CD4-positive, alpha-beta T cell (primary cell): ENCODE results near the gene FGF8. TPM values are rescaled to one million over a fixed set of nuclear protein-coding genes. Genes with fewer than 3 reads are reported as not detected.

Experiments
- ATAC-seq: fragments of 200-7000 bp; cut with Tn5 transposase; one replicate; pipeline ENCODE4 v1.10.0; 2022; ENCODE audit warnings: mild to moderate bottlenecking; ENCODE audit not compliant: poor library complexity
- CTCF ChIA-PET: fragments of 350-600 bp; sonication (Branson Sonifier 250); formaldehyde crosslinking; loops from one replicate; lab custom pipeline; 2021; ENCODE audit warnings: antibody characterized with exemption, inconsistent platforms; lab: Charles Lee
- POLR2A ChIA-PET: fragments of 350-600 bp; sonication (Branson Sonifier 250); formaldehyde crosslinking; loops from one replicate; lab custom pipeline; 2021; ENCODE audit warnings: antibody characterized with exemption, inconsistent platforms; lab: Charles Lee
- DNase-seq, 14 experiments: peaks; one replicate each; pipeline ENCODE4 v3.0.0-alpha.2; 2013 to 2020; ENCODE audit warnings: mixed read lengths in 2 of 14
- H3K27ac ChIP-seq, 2 donors: one replicate each; pipeline versions ENCODE4 v1.5.1 to v1.7.0; 2013; ENCODE audit warnings: low read length in 2 of 2, low read depth in 1 of 2, mild to moderate bottlenecking in 1 of 2
- H3K27me3 ChIP-seq, 2 experiments: 1 replicate in 1 of 2; 2 replicates in 1 of 2; pipeline versions ENCODE4 v1.6.1 to v1.7.0; 2013; ENCODE audit warnings: low read length in 2 of 2, control low read depth in 1 of 2, mild to moderate bottlenecking in 1 of 2, moderate library complexity in 1 of 2; ENCODE audit not compliant: insufficient read depth in 2 of 2, control insufficient read depth in 1 of 2
- H3K36me3 ChIP-seq: one replicate; pipeline ENCODE4 v1.6.1; 2013; ENCODE audit warnings: low read length, control low read depth; ENCODE audit not compliant: insufficient read depth
- H3K4me1 ChIP-seq: one replicate; pipeline ENCODE4 v1.6.1; 2013; ENCODE audit warnings: low read length, control low read depth; ENCODE audit not compliant: insufficient read depth
- H3K4me3 ChIP-seq: one replicate; pipeline ENCODE4 v1.5.1; 2013; ENCODE audit warnings: mild to moderate bottlenecking, low read length, moderate library complexity
- H3K9me3 ChIP-seq, 2 experiments: 1 replicate in 1 of 2; 2 replicates in 1 of 2; pipeline versions ENCODE4 v1.6.1 to v1.7.0; 2013; ENCODE audit warnings: low read length in 2 of 2, mild to moderate bottlenecking in 2 of 2, control low read depth in 1 of 2, moderate library complexity in 1 of 2; ENCODE audit not compliant: control insufficient read depth in 1 of 2, insufficient read depth in 1 of 2
- H3K27ac Mint-ChIP-seq: one replicate; pipeline ENCODE4 v1.8.0; 2020; ENCODE audit warnings: mixed read lengths
- H3K27me3 Mint-ChIP-seq: one replicate; pipeline ENCODE4 v1.8.0; 2021; ENCODE audit warnings: mixed read lengths
- H3K36me3 Mint-ChIP-seq: one replicate; pipeline ENCODE4 v1.8.0; 2021; ENCODE audit warnings: low read depth, mixed read lengths
- H3K4me1 Mint-ChIP-seq: one replicate; pipeline ENCODE4 v1.8.0; 2021; ENCODE audit warnings: low read depth, mixed read lengths
- H3K4me3 Mint-ChIP-seq: one replicate; pipeline ENCODE4 v1.8.0; 2020; ENCODE audit warnings: mild to moderate bottlenecking, mixed read lengths
- H3K9me3 Mint-ChIP-seq: one replicate; pipeline ENCODE4 v1.8.0; 2020; ENCODE audit warnings: mixed read lengths
- CTCF ChIP-seq: fragments of 200-600 bp; IDR thresholded peaks from one replicate; pipeline ENCODE4 v1.8.0; 2022; ENCODE audit warnings: antibody characterized with exemption, mild to moderate bottlenecking
- intact Hi-C, 2 experiments: fragments of 100-400 bp; cut with DNase I in 1 of 2; cut with micrococcal nuclease in 1 of 2; formaldehyde crosslinking; loops; one replicate each; pipeline versions ENCODE4 v1.15.1 to v1.9.0; 2023 to 2025; cut with DNase I, micrococcal nuclease
- total RNA-seq, 174 experiments: library from RNA in 2 of 174; stranded (reverse) in 2 of 174; gene quantifications; one replicate each; pipeline ENCODE4 v1.2.3 and lab custom pipeline; 2021 to 2026

Gene FGF8
- total RNA-seq, 2 experiments from 2014 or later, result not detected

- Mint-ChIP-seq H3K27ac (no peak overlapping the region), H3K4me1 (no peaks in the 10 kb centered on the region), H3K36me3 (no peaks in the 10 kb centered on the region), H3K9me3 (no peaks in the 10 kb centered on the region), H3K4me3 (no peak overlapping the region), H3K27me3 (peaks cover 25% of the 10 kb centered on the region)
- no peak for TF ChIP-seq CTCF
- Histone ChIP-seq H3K4me3 (no peak overlapping the region), H3K27ac (no peak overlapping the region), H3K4me1 (no peaks in the 10 kb centered on the region), H3K27me3 (peaks cover 0 to 2% of the 10 kb centered on the region in 2 experiments), H3K36me3 (no peaks in the 10 kb centered on the region), H3K9me3 (no peaks in the 10 kb centered on the region)
- POLR2A ChIA-PET, result no interaction called here
- DNase-seq (no peak), ATAC-seq (no peak)
- intact Hi-C loops, result no loop called here
- CTCF ChIA-PET, result interaction anchor here (1.7 kb wide), 1 partner anchor 9 kb away, joined by 3 read pairs; no protein-coding TSS in a partner anchor
Observed at GRCh38 chr10:101752241-101752640, 23.7 kb downstream of the FGF8 start.

GRCh38 chr10:101749047-101750016 is 26.6 kb downstream of the FGF8 start:
- Histone ChIP-seq H3K4me1 (no peaks in the 10 kb centered on the region), H3K27me3 (peaks cover 0 to 2% of the 10 kb centered on the region in 2 experiments), H3K27ac (no peak overlapping the region), H3K9me3 (no peaks in the 10 kb centered on the region), H3K36me3 (no peaks in the 10 kb centered on the region), H3K4me3 (no peak overlapping the region)
- no peaks in the 10 kb centered on the region for H3K36me3 Mint-ChIP-seq
- CTCF ChIA-PET, result no interaction called here
- intact Hi-C loops, result no loop called here
- no peak overlapping the region for H3K4me3 Mint-ChIP-seq
- ATAC-seq (no peak), DNase-seq (no peak)
- no peak overlapping the region for H3K27ac Mint-ChIP-seq
- no peaks in the 10 kb centered on the region for H3K9me3 Mint-ChIP-seq
- no peaks in the 10 kb centered on the region for H3K4me1 Mint-ChIP-seq
- POLR2A ChIA-PET, result no interaction called here
- TF ChIP-seq CTCF, result no peak
- peaks cover 12% of the 10 kb centered on the region for H3K27me3 Mint-ChIP-seq

GRCh38 chr10:101748496-101748895 is 27.4 kb downstream of the FGF8 start:
- Mint-ChIP-seq H3K9me3 (no peaks in the 10 kb centered on the region), H3K4me1 (no peaks in the 10 kb centered on the region), H3K36me3 (no peaks in the 10 kb centered on the region), H3K27ac (no peak overlapping the region), H3K4me3 (no peak overlapping the region), H3K27me3 (peaks cover 11% of the 10 kb centered on the region)
- Histone ChIP-seq H3K4me3 (no peak overlapping the region), H3K27me3 (peaks cover 0 to 2% of the 10 kb centered on the region in 2 experiments), H3K36me3 (no peaks in the 10 kb centered on the region), H3K27ac (no peak overlapping the region), H3K9me3 (no peaks in the 10 kb centered on the region), H3K4me1 (no peaks in the 10 kb centered on the region)
- DNase-seq (no peak), ATAC-seq (no peak)
- ChIA-PET CTCF (no interaction called here), POLR2A (no interaction called here)
- TF ChIP-seq CTCF, result no peak
- intact Hi-C loops, result no loop called here
